Endodermal cell (in vitro differentiated cells): ENCODE results near the gene CHD5. TPM values are rescaled to one million over a fixed set of nuclear protein-coding genes. Genes with fewer than 3 reads are reported as not detected.

Source experiments
- DNase-seq: peaks from one replicate; pipeline ENCODE4 v3.0.0-alpha.2; 2017
- H3K27ac ChIP-seq: 2 replicates; pipeline ENCODE4 v1.5.1; 2013; ENCODE audit warnings: mild to moderate bottlenecking, low read depth, low read length, moderate library complexity
- H3K27me3 ChIP-seq: 2 replicates; pipeline ENCODE4 v1.6.1; 2013; ENCODE audit warnings: mild to moderate bottlenecking, low read length, moderate library complexity; ENCODE audit not compliant: insufficient read depth, control insufficient read depth, poor library complexity, severe bottlenecking
- H3K36me3 ChIP-seq: 2 replicates; pipeline ENCODE4 v1.7.0; 2013; ENCODE audit warnings: mild to moderate bottlenecking, low read length, moderate library complexity; ENCODE audit not compliant: control insufficient read depth, insufficient read depth
- H3K4me1 ChIP-seq: one replicate; pipeline ENCODE4 v1.7.0; 2013; ENCODE audit warnings: low read length; ENCODE audit not compliant: control insufficient read depth, insufficient read depth
- H3K4me3 ChIP-seq: 2 replicates; pipeline ENCODE4 v1.5.1; 2013; ENCODE audit warnings: mild to moderate bottlenecking, low read length, moderate library complexity
- H3K9ac ChIP-seq: 2 replicates; pipeline ENCODE4 v1.6.1; 2013; ENCODE audit warnings: mild to moderate bottlenecking, low read length, moderate library complexity; ENCODE audit not compliant: poor library complexity, severe bottlenecking; ENCODE audit errors: extremely low read depth
- H3K9me3 ChIP-seq: 2 replicates; pipeline ENCODE4 v1.6.1; 2013; ENCODE audit warnings: mild to moderate bottlenecking, low read length, moderate library complexity; ENCODE audit not compliant: control insufficient read depth
- H3K27ac Mint-ChIP-seq: 2 replicates; pipeline ENCODE4 v1.8.0; 2020; ENCODE audit warnings: mixed read lengths
- H3K27me3 Mint-ChIP-seq: 2 replicates; pipeline ENCODE4 v1.8.0; 2021; ENCODE audit warnings: mild to moderate bottlenecking, mixed read lengths; ENCODE audit not compliant: insufficient read depth
- H3K36me3 Mint-ChIP-seq: 2 replicates; pipeline ENCODE4 v1.8.0; 2020; ENCODE audit warnings: low read depth, mixed read lengths
- H3K4me1 Mint-ChIP-seq: 2 replicates; pipeline ENCODE4 v1.8.0; 2020; ENCODE audit warnings: mixed read lengths
- H3K4me3 Mint-ChIP-seq: 2 replicates; pipeline ENCODE4 v1.8.0; 2020; ENCODE audit warnings: mild to moderate bottlenecking, moderate library complexity, mixed read lengths
- H3K9me3 Mint-ChIP-seq: 2 replicates; pipeline ENCODE4 v1.8.0; 2020; ENCODE audit warnings: mild to moderate bottlenecking, mixed read lengths
- CTCF ChIP-seq: fragments of 200-600 bp; sonication (generic); conservative IDR thresholded peaks from 2 replicates; pipeline ENCODE4 v1.5.0; 2021; ENCODE audit warnings: antibody characterized with exemption, mild to moderate bottlenecking
- WGBS, 2 experiments: methylation state at CpG; one replicate each; pipeline versions ENCODE4 v1.1.5 to v1.1.7; 2013; ENCODE audit warnings: missing lambda C conversion rate in 2 of 2, mixed read lengths in 1 of 2; ENCODE audit not compliant: insufficient coverage in 1 of 2, insufficient read length in 1 of 2; 5-methylcytosine and 5-hydroxymethylcytosine counted together
- total RNA-seq, 2 donors: library from RNA; stranded (reverse); fragmentation: NEBNext Ultra II Directional in 1 of 2; extraction: Animal tissue kit (Norgen Biotek cat#: 25700) in 1 of 2; gene quantifications; 2 replicates in 1 of 2; 3 replicates in 1 of 2; pipeline ENCODE4 v1.2.1, GENCODE V29; 2021

The CHD5 gene
- total RNA-seq, 2 donors from 2014 or later, result 0.40 to 0.69 TPM

GRCh38 chr1:6075748-6076147 lies 104.4 kb downstream of the CHD5 start:
- WGBS, 2 experiments, result 90 to 95% methylated on average over 3 of the region's 3 CpGs

GRCh38 chr1:6074192-6074901 lies 105.8 kb downstream of the CHD5 start:
- H3K27me3 Mint-ChIP-seq, result no peaks in the 10 kb centered on the region
- 94 to 95% methylated on average over 19 to 21 of the region's 21 CpGs for WGBS, 2 experiments
- H3K4me3 Mint-ChIP-seq, result no peak overlapping the region
- Histone ChIP-seq H3K36me3 (no peaks in the 10 kb centered on the region), H3K9me3 (no peaks in the 10 kb centered on the region), H3K27ac (no peak overlapping the region), H3K27me3 (no peaks in the 10 kb centered on the region), H3K4me1 (no peaks in the 10 kb centered on the region), H3K9ac (no peak overlapping the region), H3K4me3 (no peak overlapping the region)
- no peak overlapping the region for H3K27ac Mint-ChIP-seq
- H3K4me1 Mint-ChIP-seq, result no peaks in the 10 kb centered on the region
- H3K36me3 Mint-ChIP-seq, result no peaks in the 10 kb centered on the region
- H3K9me3 Mint-ChIP-seq, result no peaks in the 10 kb centered on the region
- no peak for DNase-seq
- TF ChIP-seq CTCF, result no peak

More at GRCh38 chr1:6075748-6076147, 104.4 kb downstream of the CHD5 start:
- TF ChIP-seq CTCF, result no peak
- no peaks in the 10 kb centered on the region for H3K27me3 Mint-ChIP-seq
- H3K9me3 Mint-ChIP-seq, result no peaks in the 10 kb centered on the region
- no peak for DNase-seq
- H3K4me1 Mint-ChIP-seq, result no peaks in the 10 kb centered on the region
- Histone ChIP-seq H3K9ac (no peak overlapping the region), H3K9me3 (no peaks in the 10 kb centered on the region), H3K4me1 (no peaks in the 10 kb centered on the region), H3K36me3 (no peaks in the 10 kb centered on the region), H3K27ac (no peak overlapping the region), H3K27me3 (no peaks in the 10 kb centered on the region), H3K4me3 (no peak overlapping the region)
- H3K36me3 Mint-ChIP-seq, result no peaks in the 10 kb centered on the region
- no peak overlapping the region for H3K27ac Mint-ChIP-seq
- no peak overlapping the region for H3K4me3 Mint-ChIP-seq

GRCh38 chr1:6073480-6074053 lies 106.6 kb downstream of the CHD5 start:
- no peaks in the 10 kb centered on the region for H3K9me3 ChIP-seq
- H3K36me3 ChIP-seq, result no peaks in the 10 kb centered on the region
- H3K27me3 Mint-ChIP-seq, result no peaks in the 10 kb centered on the region
- no peaks in the 10 kb centered on the region for H3K4me1 ChIP-seq
- no peaks in the 10 kb centered on the region for H3K9me3 Mint-ChIP-seq
- H3K4me3 ChIP-seq, result no peak overlapping the region
- H3K27me3 ChIP-seq, result no peaks in the 10 kb centered on the region
- WGBS, 2 experiments, result 94% methylated on average over 8 to 15 of the region's 15 CpGs
- no peak overlapping the region for H3K9ac ChIP-seq
- no peaks in the 10 kb centered on the region for H3K4me1 Mint-ChIP-seq
- no peaks in the 10 kb centered on the region for H3K36me3 Mint-ChIP-seq
- H3K4me3 Mint-ChIP-seq, result no peak overlapping the region
- TF ChIP-seq CTCF, result no peak
- no peak overlapping the region for H3K27ac Mint-ChIP-seq
- no peak for DNase-seq
- H3K27ac ChIP-seq, result no peak overlapping the region
